ENCODE results near the gene PCIF1.
A peak's percentile ranks its signal among the peaks of the same experiment; 100 is the strongest.
"Not testable (repeated sequence)": the region's sequence is repeated elsewhere in the genome, so short reads cannot be mapped to it uniquely, and the experiment has no call there.

The PCIF1 gene

DNA sequence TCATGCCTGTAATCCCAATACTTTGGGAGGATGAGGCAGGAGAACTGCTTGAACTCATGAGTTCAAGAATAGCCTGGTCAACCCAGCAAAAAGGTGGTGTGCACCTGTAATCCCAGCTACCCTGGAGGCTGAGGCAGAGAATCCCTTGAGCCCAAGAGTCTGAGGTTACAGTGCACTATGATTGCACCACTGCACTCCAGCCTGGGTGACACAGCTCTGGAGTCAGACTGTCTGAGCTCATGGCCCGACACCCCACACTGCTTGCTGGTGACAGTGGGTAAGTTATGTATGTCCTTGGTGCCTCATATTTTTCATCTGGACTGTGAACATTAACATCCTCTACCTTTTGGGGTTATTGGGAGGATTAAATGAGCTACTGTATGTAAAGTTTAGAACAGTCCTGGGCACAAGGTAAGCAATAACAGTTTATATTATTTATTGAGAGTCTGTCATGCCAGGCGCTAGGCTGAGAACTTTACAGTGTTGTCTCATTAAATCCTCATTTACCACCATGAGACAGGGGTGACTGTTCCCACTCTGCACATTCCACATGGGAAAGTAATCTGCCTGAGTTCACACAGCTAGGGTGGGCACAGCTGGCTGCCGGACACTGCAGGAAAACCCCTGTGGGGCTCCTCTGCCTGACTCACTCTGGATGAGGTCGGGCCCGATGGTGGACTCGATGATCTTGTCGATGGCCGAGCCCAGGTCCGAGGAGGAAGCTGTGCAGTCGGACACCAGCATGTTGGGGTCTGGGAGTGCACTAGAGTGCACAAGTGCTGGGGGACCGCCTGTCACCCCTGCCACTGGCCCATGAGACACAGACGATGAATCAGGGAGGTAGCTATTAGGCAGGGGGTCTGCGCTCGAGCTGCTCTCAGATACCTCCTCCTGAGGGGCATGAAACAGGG, 34.6 kb downstream of the PCIF1 start:
- no peak for DNase-seq

DNA sequence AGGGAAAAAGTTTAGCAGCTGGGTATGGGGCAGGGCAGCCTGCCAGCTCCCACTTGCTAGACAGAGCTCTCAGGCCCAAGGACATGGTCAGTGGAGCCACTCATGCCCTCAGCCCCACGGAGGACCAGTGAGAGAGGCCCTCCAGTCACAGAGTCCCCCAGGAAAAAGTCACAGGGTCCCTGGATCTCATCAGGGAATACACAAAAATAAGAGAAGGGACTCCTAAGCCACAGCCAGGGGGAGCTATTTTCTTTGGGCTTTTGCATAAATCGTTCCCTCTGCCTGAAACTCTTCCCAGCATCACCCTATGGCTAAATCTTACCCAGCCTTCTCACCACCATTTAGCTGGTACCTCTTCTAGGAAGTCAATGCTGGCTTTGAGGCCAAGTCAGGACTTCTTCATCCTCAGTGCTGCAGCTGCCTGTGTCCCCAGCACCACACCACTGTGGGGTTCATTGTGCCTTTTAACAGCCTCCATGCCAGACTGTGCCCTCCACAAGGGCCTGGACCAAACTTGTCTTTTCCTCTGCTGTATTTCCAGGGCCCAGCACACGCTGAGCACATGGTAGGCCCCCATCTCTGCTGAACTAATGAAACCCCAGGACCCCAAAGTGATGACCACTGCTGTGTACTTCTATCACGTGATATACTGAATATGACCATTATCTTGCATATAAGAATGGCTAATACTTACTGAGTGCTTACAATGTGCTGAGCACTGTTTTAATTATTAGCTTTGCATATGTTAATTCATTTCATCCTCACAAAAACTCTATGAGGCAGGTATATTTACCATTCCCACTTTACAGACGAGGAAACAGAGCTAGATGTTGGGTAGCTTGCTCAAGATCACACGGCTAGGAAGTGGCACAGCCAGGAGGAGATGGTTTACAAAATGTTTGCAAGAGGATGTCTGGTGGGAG, 35.5 kb downstream of the PCIF1 start:
- no peak for DNase-seq

DNA sequence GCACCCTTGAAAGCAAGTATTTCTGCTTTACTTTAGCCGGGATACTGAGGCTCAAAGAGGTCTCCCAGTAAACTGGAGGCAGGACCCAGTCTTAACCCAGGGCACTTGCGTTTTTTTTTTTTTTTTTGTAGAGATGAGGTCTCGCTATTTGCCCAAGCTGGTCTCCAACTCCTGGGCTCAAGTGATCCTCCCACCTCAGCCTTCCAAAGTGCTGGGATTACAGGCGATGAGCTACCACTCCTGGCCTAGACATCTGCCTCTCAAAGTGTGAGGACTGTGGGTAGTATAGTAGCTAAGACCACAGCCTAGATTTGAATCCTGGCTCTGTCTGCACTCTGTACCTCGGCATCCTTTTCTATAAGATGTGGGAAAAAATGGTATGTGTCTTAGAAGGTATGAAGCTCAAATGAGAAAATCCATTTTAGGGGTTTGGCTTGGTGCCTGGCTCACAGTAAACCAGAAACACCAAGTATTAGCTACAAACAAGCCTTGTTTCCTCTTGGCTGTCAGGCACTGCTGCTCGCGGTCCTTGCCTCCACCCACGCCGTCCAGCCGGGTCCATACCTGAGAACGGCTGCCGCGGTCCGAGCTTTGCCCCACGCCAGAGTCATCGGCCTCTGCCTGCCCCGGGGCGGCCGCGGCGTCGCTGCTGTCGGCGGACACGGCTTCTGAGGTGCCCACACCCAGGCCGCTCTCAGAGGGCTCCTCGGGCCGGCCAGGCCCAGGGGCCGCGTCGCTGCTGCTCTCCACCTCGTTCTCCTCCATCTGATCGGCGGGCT, 36.4 kb downstream of the PCIF1 start:
- no peak for DNase-seq

DNA sequence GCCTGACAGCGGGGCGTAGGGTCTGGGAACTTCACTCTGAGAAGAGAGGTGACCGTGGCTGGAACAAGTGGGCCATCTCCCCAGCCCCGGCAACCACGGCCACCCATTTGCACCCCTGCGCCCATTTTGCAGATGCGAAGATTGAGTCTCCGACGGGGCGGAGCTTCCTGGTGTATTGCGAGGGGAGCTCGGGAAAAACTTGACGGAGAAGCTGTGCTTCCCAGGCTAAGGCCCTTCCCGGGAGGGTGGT, 36.9 kb downstream of the PCIF1 start:
- peak; percentile 60 for DNase-seq

DNA sequence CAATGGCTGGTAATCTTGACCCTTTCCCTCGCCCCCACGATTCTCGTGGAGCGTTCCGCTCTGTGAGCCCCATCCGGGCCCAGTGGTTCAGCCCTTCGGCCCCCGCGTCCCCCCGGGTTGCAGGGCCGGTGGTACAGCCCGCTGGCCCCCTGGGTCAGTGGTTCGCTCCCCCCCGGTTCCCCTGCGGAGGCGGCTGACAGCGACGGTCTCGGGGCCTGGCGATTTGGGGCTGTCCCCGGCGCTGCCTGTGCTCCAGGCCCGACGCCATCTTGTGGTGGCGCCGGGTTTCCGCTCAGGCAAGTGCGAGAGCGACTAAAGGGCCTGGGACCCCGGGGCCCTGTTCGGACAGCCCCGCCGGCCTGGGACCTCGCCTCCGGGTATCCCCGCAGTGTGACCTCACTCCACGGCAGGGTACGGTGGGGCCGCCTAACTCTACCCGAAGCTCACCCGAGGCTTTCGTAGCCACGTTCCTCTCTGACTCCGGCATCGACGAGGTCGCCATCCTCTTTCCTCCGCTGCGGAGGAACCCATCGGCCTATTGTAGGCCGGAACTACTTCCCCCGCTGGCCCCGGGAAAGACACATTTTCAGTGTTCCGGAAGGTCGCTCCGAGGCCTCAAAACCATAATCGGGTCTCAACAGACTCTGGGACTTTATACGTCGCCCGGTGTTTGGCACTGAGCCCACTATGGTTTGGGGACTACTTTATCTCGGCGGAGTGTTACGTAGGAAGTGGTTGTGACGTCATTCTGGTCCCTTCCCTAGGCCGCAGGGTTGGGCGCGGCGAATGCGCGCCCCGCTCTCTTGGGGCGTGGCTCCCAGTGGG, 37.4 kb downstream of the PCIF1 start, which contains the start of gene ZNF335:
Gene ZNF335 (minus strand): TSS at position 529 of the 825 bp plus-strand sequence. CDS start 793 bp downstream, outside the sequence.
- DNase-seq: peak; percentile 99

DNA sequence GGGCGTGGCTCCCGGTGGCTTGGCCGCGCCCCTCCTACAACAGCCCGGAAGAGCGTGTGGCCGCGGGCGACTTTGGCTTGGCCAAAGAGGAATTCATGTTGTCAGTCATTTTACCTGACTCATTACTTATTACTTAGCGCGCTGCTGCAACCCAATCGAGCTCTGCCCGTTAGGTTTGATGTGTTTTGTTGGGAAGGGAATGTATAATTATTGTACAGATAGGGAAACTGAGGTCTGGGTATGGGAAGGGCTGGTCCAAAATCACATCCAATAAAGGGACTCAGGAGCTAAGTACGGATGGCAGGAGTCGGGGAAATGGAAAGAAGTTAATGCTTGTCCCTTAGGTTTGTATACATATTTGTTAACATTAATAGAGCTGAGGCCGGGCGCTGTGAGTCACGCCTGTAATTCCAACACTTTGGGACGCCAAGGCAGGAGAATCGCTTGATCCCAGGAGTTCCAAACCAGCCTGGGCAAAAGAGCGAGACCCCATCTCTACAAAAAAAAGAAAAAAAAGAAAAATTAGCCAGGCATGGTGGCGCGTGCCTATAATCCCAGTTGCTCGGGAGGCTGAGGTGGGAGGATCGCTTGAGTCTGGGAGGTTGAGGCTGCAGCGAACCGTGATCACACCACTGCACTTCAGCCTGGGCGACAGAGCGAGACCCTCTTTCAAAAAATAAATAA, 38.2 kb downstream of the PCIF1 start:
- DNase-seq: no peak

DNA sequence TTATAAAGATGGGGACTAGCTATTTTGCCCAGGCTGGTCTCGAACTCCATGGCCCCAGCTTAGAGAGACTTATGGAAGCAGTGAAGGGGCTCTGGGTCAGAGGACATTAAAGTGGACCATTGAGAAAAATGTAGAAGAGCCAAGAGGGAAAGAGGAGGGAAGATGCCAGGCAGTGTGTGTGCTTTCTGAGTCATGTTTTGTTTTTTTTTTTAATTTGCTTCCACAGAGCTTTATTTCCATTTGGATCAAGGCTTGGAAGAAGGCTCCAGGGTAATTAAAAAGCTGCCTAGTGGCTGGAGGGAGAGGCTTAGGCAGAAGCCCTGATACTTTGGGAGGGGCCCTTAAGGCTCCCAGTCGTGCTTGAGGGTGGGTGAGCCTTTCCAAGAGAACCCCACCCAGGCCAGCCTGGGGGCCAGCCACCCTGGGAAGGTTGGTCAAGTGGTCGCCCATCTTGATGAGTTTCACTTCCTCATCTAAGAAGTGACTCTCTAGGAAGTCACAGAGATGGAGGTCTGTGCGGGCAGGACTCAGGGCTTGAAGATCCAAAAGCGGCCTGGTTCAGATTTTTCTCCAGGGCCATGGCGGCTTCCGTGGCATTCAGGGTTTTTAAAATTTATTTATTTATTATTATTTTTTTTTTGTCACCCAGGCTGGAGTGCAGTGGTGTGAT, 40.5 kb downstream of the PCIF1 start:
- no peak for DNase-seq

DNA sequence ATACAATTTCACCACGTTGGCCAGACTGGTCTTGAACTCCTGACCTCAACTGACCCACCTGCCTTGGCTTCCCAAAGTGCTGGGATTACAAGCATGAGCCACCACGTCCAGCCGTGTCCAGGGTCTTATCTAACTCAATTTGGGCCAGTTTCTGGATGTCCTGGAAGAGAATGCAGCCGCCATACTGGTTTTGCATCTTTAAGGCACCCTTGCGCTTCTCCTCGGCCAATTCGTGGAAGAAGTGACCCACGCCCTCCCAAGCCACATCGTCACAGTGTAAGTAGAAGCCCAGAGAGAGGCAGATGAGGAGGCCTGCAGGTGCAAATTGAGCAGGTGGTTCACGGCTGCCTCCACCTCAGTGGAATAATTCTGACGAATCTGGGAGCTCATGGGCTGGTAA, 41.2 kb downstream of the PCIF1 start:
- DNase-seq: no peak

DNA sequence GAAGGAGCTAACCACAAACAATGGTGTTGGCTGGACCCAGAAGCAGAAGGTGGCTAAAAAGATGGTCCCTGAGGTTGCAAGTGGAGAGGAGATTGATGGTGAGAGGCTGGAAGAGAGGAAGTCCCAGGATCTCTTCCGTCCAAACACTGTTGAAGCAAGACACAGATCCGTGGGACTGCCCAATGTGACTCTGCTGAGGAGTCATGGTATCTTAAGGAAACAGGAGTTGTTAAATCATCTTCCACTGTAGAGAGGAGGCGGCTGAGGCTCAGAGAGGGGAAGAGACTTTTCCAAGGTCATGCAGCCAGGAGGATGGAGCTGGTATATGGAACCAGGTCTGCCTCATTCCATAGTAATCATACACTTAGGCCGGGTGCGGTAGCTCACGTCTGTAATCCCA, 41.6 kb downstream of the PCIF1 start:
- DNase-seq: no peak

DNA sequence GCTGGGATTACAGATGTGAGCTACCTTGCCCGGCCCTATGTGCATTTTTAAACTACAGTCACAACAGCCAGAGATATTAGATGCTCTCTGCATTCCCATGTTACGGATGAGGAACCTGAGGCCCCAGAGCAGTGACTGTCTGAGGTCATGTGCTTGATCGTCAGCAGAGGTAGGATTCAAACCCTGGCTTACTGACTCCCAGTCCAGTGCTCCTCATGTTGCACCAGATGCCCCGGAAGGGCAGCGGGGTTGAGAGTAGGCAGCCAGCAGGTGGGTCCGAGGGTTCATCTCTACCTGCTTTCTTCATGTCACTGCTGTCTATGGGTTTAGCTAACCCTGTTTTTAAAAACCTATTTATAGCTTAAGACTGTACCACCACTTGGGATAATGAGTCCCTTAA, 46.8 kb downstream of the PCIF1 start:
- no peak for DNase-seq

DNA sequence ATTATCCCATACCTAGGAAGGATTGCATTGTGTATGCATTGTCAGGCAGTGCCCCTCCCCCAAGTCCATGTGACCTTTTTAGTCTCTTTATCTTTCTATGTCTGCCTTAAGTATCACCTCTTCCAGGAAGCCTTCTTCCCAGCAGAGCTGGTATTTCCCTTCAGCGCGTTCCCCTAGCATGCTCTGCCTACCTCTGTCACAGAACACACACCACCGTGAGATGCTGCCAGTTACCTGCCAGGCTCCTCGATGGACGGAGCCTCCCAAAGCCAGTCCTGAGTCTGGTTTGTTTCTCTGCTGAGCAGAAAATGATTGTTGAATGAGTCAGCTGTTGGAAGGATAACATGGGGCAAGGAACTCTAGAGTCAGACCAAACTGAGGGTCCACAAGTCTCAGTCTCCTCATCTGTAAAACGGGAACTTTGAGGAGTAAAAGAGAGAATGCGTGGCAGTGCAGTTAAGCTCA, 48.8 kb downstream of the PCIF1 start:
- DNase-seq: no peak

DNA sequence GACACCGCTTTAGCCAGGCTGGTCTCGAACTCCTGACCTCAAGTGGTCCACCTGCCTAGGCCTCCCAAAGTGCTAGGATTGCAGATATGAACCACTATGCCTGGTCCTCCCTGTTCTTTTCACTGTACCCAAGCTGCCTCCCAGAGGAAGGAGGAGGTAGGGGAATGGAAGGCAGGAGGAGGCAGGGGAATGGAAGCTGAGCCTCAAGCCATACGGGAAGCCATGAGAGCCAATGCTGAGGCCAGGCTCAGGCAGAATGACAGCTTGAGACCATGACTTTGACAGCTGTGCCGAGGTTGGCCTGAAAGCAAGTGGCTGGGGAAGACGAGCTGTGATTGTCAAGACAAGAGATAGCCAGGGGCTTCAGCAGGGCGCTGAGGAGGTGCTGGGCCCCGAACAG, 51.1 kb downstream of the PCIF1 start:
- DNase-seq: no peak

DNA sequence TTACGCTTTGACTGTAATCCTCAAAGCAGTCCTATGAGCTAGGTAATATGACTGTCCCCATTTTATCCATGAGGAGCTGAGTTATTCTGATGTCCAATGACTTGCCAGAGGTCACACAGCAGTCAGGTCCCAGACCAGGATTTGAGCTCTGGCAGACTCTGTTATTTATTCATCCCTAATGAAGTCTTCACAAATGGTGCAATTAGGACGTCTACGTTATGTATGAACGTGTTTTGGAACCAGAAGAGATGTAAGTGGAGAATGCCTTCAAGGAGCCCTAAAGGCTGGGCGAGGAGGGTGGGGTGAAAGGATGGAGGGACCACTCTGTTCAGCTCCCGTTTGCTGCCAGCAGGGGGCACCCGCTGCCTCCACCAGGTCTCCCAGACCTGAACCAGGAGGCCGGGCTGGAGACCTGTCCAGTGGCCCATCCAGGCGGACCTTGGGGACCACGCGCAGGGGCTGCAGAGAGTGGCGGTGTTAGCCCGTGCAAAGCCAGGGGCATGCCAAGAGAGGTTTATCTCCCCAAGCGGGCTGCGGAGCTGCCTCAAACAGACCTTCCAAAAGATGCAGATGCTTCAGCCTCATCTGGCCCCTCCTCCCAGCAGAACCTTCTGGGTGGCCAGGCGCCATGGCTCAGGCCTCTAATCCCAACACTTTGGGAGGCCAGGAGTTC, 52.8 kb downstream of the PCIF1 start:
- DNase-seq: peak; percentile 36

DNA sequence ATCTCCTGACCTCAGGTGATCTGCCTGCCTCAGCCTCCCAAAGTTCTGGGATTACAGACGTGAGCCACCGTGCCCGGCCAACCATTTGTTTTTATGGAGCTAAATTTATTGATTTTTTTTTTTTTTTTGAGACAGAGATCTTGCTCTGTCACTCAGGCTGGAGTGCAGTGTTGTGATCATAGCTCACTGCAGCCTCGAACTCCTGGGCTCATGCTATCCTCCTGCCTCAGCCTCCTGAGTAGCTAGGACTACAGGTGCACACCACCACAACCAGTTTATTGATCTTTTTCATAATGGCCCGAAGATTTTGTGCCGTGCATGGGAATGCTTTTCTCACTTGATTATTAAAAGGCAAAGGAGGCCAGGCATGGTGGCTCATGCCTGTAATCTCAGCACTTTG, 54.3 kb downstream of the PCIF1 start:
- DNase-seq: not testable (repeated sequence)

DNA sequence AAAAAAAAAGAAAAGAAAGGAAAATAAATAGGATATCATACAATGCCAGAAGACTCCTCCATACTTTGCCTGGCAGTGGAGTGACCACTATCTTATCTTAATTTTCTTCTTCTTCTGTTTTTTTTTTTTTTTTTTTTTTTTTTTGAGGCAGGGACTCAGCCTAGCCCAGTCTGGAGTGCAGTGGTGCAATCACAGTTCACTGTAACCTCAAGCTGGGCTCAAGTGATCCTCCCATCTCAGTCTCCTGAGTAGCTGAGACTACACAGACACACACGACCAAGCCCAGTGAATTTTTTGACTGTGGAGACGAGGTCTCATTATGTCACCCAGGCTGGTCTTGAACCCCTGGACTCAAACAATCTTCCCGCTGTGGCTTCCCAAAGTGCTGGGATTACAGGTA, 57.1 kb downstream of the PCIF1 start:
- DNase-seq: no peak

DNA sequence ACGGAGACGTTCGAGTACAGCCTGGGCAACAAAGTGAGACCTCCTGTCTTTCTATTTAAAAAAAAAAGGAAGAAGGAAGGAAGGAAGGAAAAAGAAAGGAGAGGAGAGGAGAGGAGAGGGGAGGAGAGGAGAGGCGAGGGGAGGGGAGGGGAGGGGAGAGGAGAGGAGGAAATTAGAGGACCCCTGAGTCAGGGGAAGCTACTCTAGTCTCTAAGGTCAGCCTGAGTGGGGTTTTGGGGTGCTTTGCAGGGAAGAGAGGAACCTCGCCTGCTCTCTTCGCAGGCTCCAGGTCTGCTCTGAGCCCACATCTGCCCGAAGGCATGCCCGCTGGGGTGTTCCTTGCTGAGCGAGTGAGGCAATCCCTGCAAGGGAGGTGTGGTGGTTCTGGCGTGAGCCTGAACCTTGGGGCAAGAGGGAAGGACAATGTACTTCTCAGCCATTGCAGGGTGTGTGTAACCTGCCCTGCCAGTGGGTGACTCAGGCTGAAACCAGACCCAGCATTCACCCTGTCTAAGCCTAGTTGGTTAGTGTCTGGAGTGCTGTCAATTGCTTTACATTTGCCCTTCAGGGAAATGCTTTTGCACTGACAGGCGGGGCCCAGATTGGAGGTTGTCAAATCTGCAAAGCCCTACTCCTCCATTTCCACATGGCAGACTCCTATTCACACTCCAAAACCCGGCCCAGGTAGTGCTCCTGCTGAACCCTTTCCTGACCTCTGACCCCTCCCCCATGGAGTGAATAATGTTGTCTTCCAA, 58.9 kb downstream of the PCIF1 start:
- no peak for DNase-seq

DNA sequence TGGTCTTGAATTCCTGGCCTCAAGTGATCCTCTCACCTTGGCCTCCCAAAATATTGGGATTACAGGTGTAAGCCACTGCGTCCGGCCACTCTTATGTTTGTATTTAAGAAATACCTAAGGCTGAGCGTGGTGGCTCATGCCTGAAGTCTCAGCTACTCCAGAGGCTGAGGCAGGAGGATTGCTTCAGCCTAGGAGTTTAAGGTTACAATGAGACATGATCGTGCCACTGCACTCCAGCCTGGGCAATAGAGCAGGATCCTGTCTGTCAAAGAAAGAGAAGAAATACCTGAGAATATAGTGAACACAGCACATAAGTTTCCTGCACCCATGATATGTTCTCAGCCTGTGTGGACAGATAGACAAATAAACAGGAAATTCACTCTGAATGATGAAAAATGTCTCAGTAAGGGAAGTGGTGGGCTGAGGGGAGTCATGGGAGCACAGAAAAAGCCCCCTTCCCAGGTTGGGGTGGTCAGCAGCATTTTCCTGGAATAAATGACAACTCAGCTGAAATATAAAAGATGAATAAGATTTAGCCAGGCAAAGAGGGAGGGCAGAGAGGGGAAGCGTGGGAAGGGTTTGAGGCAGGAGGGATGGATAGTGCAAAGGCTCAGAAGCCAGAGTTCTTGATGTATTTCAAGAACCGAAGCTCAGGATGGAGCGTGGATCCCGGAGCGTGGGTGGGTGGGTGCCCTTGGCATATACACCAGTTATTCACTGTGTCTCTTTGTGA, 60.4 kb downstream of the PCIF1 start:
- no peak for DNase-seq

DNA sequence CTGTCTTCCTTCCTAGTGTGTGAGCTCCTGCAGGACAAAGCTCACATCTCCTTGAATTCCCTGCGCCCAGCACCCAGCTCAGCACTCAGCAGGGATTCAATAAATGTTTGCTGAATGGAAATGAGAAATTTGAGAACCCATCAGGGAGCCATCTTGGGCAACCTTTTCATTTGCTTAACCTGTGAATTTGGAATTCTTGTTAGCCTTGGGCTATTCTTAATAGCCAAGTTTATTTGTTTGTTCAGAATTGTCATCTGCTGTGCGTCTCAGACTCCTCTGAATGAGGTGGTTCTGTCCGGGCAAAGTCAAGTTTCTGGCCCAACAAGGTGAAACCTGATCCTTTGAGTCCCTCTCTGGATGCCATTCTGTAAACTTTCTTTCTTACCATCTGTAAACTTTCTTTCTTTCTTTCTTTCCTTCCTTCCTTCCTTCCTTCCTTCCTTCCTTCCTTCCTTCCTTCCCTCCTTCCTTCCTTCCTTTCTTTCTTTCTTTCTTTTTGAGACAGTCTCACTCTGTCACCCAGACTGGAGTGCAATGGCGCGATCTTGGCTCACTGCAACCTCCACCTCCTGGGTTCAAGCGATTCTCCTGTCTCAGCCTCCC, 61.1 kb downstream of the PCIF1 start:
- not testable (repeated sequence) for DNase-seq

All from KG1 (cell line).